HG02571 (cell line): ENCODE results near the gene UTP11.
"Not testable (repeated sequence)": the region's sequence is repeated elsewhere in the genome, so short reads cannot be mapped to it uniquely, and the experiment has no call there.

Experiments
- ATAC-seq: cut with Tn5 transposase; IDR thresholded peaks from one replicate; pipeline ENCODE4 v1.9.1; 2021; ENCODE audit warnings: mild to moderate bottlenecking, moderate library complexity; ENCODE audit not compliant: unreplicated experiment

The UTP11 gene, protein sequence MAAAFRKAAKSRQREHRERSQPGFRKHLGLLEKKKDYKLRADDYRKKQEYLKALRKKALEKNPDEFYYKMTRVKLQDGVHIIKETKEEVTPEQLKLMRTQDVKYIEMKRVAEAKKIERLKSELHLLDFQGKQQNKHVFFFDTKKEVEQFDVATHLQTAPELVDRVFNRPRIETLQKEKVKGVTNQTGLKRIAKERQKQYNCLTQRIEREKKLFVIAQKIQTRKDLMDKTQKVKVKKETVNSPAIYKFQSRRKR

DNA sequence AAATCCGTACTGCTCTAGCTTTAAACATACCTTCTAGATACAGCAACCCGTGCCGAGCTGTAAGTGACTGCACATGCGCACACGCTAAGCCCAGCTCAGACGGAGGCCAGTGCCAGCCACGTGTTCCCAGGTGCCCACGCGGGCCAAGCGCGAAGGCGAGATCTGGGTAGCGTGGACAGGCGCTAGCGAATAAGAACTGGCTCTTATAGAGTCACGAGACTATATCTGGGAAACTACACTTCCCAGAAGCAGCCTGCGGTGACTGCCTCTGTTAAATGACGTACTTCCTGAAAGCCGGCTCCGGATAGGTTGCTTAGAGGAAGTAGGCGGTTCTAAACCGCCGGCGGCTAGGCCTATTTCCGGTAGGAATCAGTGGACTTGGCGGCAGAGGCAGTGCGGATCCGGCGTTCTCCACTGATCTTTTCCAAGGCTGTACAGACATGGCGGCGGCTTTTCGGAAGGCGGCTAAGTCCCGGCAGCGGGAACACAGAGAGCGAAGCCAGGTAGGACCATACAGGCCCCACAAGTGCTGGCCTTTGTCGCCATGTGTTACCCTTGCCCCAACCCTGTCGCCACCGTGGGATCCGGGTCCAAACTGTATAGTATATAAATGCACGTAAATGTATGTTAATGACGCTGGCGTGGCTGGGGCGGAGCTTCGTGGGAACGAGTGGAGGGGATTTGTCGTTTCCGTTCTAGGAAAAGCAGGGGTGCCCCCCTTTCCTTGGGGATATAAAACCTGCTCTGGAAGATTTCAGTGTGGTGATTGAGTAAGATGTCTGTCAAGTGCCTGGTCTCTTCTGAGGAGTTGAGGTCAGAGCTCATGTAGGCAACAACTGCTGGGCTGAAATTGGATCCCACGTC lies at the start of gene UTP11:
TSS of gene UTP11 (plus strand) at position 372 of the 864 bp plus-strand sequence. CDS start at position 441, 69 bp downstream.
- peak; percentile 92 for ATAC-seq

DNA sequence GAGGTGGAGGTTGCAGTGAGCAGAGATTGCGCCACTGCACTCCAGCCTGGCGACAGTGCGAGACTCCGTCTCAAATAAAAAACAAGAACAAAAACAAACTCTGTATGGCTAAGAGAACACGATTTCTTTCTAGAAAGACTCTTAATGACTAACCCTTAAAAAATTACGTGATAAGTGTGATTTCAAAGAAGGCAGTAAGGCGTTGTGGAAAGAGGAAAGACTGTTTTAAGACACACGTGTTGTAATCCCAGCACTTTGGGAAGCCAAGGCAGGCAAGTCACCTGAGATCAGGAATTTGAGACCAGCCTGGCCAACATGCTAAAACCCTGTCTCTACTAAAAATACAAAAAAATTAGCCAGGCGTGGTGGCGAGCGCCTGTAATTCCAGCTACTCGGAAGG lies 48.4 kb upstream of the UTP11 start:
- not testable (repeated sequence) for ATAC-seq

DNA sequence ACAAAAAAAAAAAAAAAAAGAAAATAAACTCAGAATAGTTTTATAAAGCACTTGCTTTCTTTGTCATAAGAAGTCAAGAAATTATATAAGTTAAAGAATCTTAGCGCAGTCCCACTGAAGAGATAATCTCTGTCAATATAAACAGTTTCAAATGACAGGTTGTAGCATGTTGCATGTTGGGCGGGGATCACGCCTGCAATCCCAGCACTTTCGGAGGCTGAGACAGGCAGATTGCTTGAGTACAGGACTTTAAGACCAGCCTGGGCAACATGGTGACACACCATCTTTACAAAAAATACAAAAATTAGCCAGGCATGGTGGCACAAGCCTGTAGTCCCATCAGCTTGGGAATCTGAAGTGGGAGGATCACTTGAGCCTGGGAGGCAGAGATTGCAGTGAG lies 47.2 kb upstream of the UTP11 start:
- no peak for ATAC-seq

DNA sequence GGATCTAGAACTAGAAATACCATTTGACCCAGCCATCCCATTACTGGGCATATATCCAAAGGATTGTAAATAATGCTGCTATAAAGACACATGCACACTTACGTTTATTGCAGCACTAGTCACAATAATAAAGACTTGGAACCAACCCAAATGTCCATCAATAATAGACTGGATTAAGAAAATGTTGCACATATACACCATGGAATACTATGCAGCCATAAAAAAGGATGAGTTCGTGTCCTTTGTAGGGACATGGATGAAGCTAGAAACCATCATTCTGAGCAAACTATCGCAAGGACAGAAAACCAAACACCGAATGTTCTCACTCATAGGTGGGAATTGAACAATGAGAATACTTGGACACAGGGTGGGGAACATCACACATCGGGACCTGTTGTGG lies 38.9 kb upstream of the UTP11 start:
- ATAC-seq = not testable (repeated sequence)

DNA sequence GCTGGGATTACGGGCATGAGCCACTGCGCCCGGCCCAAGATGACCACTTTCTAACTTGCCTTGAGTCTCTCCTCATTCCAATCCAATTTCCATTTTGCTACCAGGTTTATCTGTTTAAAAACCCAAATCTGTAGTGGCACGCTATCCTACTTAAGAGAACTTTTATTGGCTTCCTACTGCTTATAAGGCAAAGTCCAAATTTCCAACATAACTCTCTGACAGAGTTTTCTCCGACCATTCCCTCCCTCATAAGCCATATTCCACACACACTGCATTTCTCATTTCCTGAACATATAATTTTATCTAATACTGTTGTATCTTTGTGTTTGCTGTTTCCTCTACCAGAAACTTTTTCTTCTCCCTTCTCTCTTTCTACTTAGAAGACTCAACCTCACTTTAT lies 38.0 kb upstream of the UTP11 start:
- ATAC-seq = no peak

DNA sequence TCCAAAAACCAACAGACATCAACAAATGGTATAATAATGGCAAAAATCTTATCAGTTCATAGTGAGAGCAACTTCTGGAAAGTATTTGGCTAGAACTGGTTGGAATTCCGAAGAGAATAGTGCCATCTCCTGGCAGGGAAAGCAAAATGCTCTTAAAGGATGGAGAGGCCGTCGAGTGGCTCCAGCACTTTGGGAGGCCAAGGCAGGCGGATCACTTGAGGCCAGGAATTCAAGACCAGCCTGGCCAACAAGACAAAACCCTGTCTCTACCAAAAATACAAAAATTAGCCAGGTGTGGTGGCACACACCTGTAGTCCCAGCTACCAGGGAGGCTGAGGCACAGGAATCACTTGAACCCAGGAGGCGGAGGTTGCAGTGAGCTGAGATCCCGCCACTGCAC lies 37.5 kb upstream of the UTP11 start:
- ATAC-seq = not testable (repeated sequence)

DNA sequence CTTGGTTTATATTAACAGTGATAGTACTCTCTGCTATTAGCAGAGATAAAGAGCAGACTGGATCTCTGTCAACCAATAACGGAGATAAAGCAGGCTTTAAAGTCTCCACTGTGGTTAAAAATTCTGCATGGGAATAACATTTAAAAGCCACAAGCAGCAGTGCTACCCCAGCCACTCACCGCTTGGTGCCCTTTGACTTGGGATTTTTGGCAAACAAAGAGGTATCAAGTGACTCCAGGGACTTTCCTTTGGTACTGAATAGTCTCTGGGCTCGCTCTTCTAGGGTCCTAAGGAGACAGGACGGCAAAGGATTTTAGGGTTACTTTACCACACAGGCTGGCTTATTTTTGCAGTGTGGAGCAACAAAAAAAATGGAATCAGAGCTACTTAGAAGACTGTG lies 34.0 kb upstream of the UTP11 start:
- ATAC-seq = no peak

DNA sequence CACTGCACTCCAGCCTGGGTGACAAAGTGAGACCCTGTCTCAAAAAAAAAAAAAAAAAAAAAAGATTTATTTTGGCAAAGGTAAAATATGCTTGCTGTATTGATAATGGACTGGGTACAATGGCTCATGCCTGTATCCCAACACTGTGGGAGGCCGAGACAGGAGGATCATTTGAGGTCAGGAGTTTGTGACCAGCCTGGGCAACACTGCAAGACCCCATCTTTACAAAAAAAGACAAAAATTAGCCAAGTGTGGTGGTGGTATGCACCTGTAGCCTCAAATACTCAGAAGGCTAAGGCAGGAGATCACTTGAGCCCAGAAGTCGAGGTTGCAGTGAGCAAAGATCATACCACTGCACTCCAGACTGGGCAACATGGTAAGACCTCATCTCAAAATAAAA lies 29.0 kb upstream of the UTP11 start:
- no peak for ATAC-seq

DNA sequence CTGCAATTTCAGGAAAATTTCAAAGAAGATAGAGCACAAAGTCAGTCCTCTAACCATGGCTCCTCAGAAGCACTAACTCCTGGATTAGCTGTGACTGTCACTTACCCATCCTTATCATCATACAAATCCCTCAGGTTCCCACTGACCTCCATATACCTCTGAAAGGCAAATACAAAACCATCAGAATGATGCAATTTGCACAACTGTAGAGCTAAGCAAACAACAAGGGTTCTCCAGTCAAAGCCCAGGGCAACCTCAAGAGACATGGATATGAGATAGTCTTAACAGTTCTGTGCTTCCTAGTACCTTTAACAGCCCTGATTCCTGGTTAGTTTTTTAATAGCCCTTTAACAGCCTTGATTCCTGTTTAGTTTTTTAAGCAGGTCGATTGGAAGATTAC lies 24.9 kb upstream of the UTP11 start:
- no peak for ATAC-seq

DNA sequence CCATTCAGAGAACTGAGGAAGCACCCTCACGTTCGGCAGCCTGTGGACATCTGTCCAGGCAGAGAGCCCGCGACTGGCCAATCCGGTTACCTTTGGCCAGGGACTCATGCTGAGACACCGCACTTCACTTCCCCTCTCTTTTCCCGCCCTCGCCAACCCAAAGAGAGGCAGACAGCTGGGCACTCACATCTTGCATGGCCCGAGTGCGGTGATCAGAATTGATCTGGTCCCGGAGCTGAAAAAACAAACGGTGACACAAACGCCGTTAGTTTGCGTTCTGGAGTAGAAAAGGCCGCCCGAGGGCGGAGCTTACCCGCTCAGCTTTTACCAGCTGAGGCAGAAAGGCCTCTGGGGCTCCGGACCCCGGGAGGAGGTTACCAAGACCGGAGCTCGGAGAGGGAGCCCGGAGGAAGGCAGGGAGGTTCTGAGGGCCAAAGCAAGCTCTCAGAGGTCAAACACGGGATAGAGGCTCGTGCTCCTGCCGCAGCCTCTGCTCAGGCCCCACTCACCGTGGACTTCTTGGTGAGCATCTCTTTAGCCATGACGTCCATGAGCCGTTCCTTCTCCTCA lies 23.1 kb upstream of the UTP11 start:
- ATAC-seq = peak; percentile 27

DNA sequence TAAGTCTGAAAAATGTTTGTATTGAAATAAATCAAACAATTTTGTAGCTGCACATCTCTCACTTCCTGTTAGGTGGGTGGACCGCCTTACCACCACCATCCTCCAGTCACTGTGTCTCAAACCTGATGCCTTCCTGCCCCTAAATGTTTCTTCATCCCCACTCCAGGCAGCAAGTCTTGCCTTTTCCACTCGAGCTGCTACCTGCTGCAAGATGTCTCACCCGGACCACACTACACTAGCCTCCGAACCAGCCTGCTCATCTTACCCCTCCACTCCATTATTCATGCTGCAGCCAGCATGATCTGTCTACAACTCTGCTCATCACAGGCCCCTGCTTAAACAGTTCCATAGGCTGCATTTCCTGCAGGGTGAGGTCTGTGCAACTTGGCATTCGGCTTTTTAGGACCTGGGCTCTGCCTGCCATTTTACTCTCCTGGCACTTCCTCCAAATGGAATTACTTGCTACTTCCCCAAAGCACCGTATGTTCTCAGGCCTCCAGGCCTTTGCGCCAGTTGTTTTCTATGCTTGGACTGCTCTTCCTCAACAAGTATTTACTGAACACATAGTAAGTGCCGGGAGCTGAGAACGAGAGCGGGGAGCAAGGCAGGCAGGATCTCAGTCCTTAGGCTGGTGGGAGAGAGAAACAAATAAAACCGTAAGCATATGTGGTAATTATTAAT lies 17.5 kb upstream of the UTP11 start:
- no peak for ATAC-seq

DNA sequence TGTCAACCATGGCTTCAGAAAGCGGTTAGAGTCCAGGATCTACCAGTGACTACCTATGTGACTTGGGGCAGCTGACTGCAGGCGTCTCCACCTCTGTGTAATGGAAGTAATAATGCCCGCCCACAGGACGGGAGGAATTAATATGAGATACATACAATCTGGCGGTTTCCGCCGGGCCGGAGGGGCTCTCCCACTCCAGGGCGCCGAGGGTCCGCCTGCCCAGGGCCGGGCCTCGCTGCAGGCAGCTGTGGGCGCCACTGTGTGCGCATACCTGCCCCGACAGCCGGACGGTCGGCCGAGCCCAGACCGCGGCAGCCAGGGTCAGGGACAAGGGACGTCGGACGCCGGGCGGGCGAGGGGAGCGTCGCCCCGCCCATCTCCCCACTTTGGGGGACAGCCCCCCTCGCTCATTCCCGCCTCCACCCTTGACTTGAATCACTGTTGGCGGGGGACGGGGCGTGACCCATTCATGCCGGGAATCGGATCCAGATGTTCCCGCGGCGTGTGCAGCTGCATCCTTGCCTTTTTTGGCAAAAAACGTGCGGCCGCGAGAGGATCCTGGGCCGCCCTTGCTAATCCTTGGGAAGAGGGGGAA lies 16.7 kb upstream of the UTP11 start:
- ATAC-seq = no peak

DNA sequence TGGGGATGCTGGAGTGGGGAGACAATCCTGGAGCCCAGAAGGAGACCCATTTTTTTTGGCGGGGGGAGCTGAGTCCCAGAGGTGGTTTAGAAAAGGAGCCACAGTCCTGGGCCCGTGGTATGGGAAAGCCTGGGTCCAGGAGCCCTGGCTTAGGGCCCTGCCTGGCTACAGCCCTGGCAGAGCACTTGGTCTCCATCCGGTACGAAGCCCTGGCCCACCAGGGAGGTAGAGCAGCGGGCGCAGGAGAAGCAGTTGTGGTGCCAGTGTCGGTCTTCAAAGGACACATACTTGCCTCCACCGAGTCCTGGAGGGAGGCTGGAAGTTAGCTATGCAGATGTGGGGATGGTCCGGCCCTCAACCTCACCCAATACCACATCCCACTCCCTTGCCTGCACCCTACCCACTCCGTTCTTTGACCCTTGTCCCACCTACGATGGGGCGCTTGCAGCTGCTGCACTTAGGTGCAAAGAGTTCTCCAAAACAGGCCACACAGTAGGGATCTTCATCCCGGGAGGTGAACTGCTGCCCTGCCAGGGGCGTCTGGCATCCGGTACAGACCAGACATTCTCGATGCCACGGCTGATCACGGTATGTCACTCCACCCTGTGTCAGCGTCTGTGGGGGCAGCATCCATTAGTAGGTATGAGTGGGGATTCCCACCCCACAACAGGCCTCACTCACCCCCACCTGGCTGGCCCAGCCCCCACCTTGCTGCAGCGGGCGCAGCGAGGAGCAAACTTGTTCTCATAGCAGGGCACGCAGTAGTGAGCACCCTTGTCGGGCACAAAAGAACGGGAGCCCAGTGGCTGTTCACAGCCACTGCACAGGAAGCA lies 15.1 kb upstream of the UTP11 start:
- ATAC-seq = no peak

DNA sequence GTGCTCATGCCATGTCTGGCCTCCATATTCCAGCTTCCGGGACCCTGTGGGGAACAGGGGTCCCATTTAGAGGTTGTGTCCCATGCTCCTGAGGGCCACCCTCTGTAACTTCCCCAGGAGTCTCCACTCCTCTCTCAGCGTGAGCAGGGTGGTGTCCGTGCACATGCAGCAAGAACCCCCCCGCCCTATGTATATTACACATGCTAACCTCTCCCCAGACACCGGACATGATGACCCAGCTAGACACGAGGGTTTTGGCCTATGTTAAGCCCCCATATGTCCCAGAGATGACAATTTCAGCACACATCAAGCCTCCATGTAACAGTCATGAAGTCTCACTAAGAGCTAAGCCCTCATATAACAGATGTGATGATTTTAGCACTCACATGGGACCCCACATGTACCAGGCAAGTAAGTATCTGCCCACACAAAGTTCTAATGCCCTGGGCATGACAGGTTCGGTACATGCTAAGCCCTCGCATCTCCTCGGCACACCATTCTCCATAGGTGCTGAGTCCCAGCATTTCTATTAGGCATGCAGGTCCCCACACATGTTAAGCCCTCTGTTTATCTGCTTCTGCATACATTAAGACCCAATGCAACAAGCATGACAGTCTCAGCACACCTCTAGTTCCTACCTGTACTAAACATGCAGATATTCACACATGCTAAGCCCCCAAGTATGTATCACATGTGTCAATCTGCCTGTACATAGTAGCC lies 14.3 kb upstream of the UTP11 start:
- ATAC-seq = no peak

DNA sequence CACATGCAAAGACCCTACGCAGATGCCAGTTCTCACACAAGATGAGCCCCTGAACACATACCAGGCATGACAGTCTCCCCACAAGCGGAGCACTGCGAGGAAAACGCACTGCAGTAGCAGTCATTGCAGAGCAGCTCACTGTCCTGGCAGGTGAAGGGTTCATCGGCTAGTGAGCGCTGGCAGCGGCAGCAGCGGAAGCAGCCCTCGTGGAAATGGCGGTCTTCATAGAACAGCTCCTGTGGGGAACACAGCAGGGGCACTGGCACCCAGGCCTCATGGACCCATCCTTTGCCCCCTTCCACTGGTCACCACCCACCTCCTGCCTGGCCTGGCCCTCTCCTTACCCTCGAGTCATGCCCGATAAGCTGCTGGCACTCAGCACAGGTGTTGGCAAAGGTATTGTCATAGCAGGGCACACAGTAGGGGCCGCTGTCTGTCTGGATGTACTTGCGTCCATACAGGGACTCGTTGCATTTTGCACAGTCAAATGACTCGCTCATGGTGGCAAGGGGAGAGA lies 13.6 kb upstream of the UTP11 start:
- no peak for ATAC-seq

DNA sequence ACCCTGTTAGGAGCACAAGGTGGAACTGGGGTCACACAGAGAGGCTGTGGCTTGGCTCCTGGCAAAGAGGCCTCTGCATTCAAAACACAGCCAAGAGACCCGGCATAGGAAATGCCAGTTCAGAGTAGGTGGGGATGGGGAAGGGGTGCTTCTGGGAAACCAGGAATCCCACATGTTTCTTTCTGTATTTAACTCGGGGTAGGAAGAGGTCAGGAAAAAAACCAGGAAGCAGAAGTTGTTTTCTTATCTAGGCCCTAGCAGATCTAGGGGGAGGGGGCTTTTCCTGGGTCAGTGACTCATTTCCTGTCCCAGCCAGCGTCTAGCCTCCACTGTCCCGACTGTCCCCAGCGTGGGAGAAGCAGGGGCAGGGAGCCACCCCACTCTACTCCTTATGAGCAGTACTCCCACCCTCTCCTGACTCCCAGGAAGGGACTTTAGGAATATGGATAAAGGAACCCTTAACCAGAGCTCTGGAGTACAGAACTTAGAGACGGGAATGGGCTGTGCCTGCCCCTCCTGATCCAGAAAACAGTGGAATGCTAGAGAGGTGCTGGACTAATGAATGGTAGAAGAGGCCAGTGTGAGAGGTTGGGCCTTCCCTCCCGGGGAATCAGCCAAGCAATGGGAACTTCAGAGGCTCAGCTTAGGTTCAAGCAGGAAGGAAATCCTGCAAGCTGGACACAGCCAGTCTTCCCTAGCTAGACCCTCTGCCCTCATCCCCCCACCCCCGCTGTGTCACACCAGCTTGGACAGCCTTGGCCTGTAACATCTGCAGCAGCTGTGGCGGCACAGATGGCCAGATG lies 12.9 kb upstream of the UTP11 start:
- no peak for ATAC-seq

DNA sequence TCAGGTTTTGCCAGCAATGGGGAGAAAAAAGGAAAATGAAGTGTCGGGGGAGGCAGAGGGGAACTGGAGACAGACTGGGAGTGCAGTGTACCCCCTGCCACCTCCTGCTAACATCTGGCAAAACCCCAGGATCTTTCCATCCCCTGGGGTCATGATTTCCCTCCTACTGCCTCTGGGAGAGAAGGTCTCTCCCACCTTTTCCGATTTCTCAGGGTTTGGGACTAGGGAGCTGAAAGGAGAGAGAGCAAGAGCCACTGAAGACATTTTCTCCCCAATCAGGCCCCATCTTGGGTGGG lies 12.4 kb upstream of the UTP11 start:
- ATAC-seq = no peak

DNA sequence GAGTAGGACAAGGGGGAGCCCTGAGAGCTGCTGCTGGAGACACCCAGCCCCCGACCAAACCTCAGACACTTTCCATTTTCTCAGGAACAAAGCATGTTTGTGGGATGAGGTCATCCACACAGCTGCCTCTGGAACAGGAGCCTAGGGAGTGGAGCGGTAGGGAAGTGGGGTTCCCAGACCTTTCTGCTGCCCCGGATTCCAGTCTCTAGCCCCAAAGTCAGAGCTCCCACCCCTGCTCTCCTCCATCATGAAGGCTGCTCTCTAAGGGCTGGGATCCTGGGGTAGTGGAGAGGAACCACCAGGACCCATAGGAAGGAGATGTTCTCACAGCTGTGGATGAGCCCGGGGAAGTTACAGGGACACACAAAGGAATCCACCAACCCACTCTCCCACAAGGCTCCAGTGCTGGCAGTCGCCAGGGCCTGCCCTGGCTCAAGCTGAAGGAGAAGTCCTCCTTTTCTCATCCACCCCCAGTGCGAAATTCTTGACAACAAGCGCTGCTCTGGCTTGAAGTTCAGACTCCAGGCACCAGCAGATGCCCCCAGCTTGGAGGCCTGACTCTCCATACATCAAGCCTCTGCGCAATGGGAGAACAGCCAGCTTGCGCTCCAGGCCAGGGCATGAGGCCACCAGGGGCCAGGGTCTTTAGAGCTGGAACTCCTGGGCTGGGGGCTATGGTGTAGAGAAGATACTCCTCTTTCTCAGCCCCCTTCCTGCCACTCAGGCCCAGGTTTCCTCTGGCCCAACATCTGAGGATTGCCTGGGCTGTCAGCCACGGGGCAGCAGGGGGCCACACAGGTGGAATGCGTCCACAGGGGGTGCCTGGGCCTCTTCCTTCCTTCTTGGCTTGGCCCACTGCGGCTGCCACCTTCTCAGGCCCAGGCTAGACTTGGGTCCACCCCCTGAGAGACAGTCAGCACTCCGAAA lies 11.7 kb upstream of the UTP11 start:
- no peak for ATAC-seq
